Effector CD8-positive, alpha-beta T cell (primary cell): ENCODE data around the gene TEX44.
"Not testable (repeated sequence)": the region's sequence is repeated elsewhere in the genome, so short reads cannot be mapped to it uniquely, and the experiment has no call there.

Experiments
- DNase-seq: peaks from one replicate; lab custom pipeline; 2025; lab: John Stamatoyannopoulos, UW

Gene TEX44

GRCh38 chr2:231571661-231572191 lies 20.9 kb upstream of the TEX44 start:
- DNase-seq, result no peak

GRCh38 chr2:231573096-231573495 lies 19.6 kb upstream of the TEX44 start:
- no peak for DNase-seq

GRCh38 chr2:231573698-231574421 lies 18.8 kb upstream of the TEX44 start:
- DNase-seq, result no peak

- DNase-seq, result no peak
These were observed 16.9 kb upstream of the TEX44 start for GRCh38 chr2:231575612-231576256.

GRCh38 chr2:231576465-231576864 lies 16.2 kb upstream of the TEX44 start:
- DNase-seq, result no peak

- DNase-seq, result not testable (repeated sequence)
These were observed 14.0 kb upstream of the TEX44 start for GRCh38 chr2:231578655-231579054.

GRCh38 chr2:231579560-231579959 lies 13.1 kb upstream of the TEX44 start:
- DNase-seq, result no peak

- DNase-seq, result no peak
These were observed 11.3 kb upstream of the TEX44 start for GRCh38 chr2:231581328-231581727.

- no peak for DNase-seq
These were observed 8.7 kb upstream of the TEX44 start for GRCh38 chr2:231583982-231584381.

- not testable (repeated sequence) for DNase-seq
These were observed 4.9 kb upstream of the TEX44 start for GRCh38 chr2:231587744-231588143.

- no peak for DNase-seq
These were observed 3.0 kb upstream of the TEX44 start for GRCh38 chr2:231589656-231590055.

- DNase-seq, result no peak
These were observed 2.0 kb upstream of the TEX44 start for GRCh38 chr2:231590614-231591013.

- no peak for DNase-seq
These were observed 1.0 kb downstream of the TEX44 start for GRCh38 chr2:231593666-231594065.

GRCh38 chr2:231597014-231597611 lies 4.4 kb downstream of the TEX44 start:
- no peak for DNase-seq

- DNase-seq, result no peak
These were observed 5.0 kb downstream of the TEX44 start for GRCh38 chr2:231597627-231598026.

- DNase-seq, result no peak
These were observed 8.1 kb downstream of the TEX44 start for GRCh38 chr2:231600619-231601355.

GRCh38 chr2:231601356-231602229 lies 8.9 kb downstream of the TEX44 start:
- DNase-seq, result peak; percentile 63

GRCh38 chr2:231602859-231603467 lies 10.3 kb downstream of the TEX44 start:
- no peak for DNase-seq

GRCh38 chr2:231604101-231604684 lies 11.5 kb downstream of the TEX44 start:
- DNase-seq, result peak; percentile 26
